HG02973 (cell line): ENCODE results near the gene RFXAP.
"Not testable (repeated sequence)": the region's sequence is repeated elsewhere in the genome, so short reads cannot be mapped to it uniquely, and the experiment has no call there.

ENCODE experiments used
- ATAC-seq: cut with Tn5 transposase; IDR thresholded peaks from one replicate; pipeline ENCODE4 v1.9.1; 2021; ENCODE audit warnings: moderate library complexity; ENCODE audit not compliant: unreplicated experiment

RFXAP gene, protein sequence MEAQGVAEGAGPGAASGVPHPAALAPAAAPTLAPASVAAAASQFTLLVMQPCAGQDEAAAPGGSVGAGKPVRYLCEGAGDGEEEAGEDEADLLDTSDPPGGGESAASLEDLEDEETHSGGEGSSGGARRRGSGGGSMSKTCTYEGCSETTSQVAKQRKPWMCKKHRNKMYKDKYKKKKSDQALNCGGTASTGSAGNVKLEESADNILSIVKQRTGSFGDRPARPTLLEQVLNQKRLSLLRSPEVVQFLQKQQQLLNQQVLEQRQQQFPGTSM

GRCh38 chr13:36818804-36819738, at the start of gene RFXAP:
Gene RFXAP, plus strand, starts transcription at chr13:36819222. Its CDS starts 136 bp downstream, at chr13:36819358.
- peak; percentile 85 for ATAC-seq

DNA sequence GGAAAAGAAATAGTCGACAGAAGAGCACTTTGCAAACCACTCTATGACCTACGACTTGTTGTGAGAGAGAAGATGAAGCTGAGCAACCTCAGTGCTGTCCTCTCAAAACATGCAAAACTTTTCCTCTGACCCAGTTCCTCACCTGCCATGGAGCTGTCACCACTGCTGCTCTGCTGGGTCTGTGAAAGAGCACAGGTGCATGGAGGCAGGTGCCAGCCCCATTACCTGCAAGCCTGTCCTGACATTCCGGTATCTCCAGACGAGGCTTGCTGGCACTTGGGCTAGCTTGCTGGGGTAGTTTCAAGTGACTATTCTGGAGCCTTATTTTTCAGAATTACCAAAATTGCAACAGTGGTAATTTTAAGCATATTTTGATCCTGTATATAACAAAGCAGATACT, 49.5 kb upstream of the RFXAP start:
- ATAC-seq, result no peak

- ATAC-seq, result no peak
Measured at GRCh38 chr13:36770741-36771140, 48.3 kb upstream of the RFXAP start.

- ATAC-seq, result no peak
Measured at GRCh38 chr13:36772853-36773252, 46.2 kb upstream of the RFXAP start.

- no peak for ATAC-seq
Measured at GRCh38 chr13:36774931-36775330, 44.1 kb upstream of the RFXAP start.

DNA sequence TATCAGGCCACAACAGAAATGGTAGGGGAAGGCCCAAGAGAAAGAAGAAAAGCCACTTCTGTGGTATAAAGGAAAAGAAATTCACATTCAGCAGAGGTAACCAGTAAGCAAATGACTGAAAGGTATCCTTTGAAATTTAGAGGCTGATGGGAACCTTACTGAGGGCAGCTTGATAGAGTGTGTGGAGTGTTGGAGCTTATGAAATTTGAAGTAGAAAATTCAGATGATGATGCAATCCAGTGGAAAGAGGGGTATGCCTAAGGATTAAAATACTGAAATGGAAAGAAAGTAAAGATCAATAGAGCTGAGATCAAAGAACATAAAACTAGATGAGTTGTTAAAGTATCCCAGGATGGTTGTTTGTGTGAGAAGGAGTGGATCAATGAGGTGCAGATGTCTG, 42.8 kb upstream of the RFXAP start:
- no peak for ATAC-seq

DNA sequence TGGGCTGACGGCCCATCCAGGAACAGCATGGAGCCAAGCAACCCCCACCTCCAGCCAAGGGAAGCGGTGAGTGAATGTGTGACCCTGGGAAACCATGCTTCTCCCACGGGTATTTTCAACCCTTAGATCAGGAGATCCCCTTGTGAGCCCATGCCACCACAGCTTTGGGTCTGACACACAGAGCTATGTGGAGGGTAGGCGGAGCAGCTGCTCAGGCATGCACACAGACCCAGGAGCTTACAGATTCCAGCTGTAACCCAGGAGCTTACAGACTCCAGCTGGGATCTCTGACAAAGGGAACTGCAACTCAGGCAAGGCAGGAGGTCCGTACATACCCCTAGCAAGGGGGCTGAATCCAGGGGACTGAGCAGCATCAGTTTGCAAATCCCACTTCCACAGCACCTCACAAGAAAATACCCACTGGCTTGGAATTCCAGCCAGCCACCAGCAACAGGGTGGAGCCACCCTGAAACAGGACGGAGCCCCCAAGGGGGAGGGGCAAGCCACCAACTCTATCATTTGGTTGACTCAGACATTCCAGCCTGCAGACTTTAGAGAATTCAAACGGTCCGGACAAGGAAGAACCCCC, 40.8 kb upstream of the RFXAP start:
- ATAC-seq, result no peak

DNA sequence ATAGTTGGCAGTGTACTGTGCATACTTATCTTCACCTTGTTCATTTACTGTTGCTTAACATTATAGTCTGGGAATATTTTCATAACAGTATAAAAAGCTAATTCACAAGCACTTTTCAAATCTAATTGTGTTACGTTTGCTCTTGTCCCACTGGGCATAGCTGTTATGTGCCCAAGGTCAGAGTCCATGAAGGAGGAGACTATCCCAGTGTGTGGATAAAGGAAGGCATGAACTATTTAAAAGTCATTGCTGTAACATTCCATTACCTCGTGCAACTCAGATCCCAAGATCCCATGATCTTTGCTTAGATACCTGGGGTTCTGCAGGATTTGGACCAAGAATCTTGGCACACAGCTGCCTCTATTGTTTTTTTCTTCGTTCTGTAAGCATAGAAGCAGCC, 35.1 kb upstream of the RFXAP start:
- no peak for ATAC-seq

GRCh38 chr13:36786175-36786574, 32.8 kb upstream of the RFXAP start:
- ATAC-seq, result not testable (repeated sequence)

DNA sequence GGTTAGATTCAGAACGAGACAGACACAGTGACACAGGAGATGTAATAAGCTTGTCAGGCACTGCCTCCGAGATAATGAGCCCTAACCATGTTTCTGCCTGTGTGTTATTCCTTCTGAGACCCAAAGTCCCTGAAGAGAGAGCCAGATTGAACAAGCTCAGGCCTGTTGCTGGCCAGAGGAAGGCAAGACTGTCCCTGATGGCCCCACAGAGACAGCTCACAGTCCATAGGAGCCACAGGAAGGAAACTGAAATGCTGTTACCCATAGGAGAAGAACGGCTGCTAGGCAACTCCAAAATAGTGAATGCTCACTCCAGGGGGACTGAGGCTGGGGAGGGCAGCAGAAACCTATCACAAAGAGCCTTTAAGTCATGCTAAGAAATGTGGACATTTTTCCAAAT, 31.8 kb upstream of the RFXAP start:
- no peak for ATAC-seq

- ATAC-seq, result no peak
Measured at GRCh38 chr13:36788276-36788675, 30.7 kb upstream of the RFXAP start.

- ATAC-seq, result no peak
Measured at GRCh38 chr13:36789061-36789460, 30.0 kb upstream of the RFXAP start.

DNA sequence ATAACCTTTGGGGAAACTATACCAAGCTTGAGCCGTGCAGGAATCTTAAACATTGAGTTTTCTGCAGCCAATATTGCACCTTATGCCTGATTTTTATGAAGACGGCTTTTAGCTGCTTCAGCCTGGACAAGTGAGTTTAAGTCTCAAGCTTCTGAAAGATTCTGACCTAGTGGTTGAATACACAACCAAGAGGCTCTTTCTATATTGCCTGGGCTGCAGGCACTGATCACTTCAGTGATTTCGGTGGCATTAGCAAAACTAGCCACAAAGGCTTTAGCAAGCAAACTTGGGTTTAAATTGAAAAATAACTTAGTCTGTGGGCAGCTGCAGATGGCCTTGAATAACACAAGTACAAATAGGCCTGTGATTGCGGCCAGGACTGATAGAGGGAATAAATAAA, 29.3 kb upstream of the RFXAP start:
- ATAC-seq, result no peak

- ATAC-seq, result no peak
Measured at GRCh38 chr13:36794706-36795105, 24.3 kb upstream of the RFXAP start.

DNA sequence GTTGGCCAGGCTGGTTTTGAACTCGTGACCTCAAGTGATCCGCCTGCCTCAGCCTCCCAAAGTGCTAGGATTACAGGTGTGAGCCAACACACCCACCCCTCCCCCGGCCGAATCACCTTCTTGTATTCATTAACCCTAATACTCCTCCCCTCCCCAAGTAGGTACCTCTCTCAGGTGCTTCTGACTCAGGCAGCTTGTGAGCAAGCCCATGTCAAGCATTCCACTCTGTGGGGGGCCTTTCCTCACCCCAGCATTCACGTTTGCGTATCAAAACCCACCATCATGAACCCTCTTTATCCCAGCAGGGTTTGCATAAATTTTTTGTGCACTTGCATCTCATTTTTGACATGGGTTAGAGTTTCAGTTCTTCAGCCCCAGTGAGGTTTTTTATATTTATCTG, 23.6 kb upstream of the RFXAP start:
- ATAC-seq, result no peak

DNA sequence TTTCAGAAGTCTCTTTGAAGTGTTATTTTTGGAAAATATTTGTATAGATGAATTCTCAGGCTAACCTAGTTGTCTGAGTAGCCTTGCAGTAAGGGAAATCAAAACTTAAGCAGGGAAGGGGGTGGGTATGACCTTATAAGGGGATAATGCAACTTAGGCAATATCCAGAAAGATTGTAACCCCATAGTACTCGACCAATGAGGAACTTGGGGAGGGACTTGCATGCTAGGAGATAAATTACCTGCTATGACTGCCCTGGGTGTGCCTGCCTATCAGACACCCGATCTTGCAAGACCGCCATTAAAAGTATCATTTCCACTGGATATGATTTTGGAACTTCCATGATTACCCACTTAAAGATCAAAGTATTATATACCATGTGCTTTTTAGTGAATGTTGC, 23.0 kb upstream of the RFXAP start:
- ATAC-seq, result no peak

GRCh38 chr13:36801035-36801434, 18.0 kb upstream of the RFXAP start:
- ATAC-seq, result no peak

DNA sequence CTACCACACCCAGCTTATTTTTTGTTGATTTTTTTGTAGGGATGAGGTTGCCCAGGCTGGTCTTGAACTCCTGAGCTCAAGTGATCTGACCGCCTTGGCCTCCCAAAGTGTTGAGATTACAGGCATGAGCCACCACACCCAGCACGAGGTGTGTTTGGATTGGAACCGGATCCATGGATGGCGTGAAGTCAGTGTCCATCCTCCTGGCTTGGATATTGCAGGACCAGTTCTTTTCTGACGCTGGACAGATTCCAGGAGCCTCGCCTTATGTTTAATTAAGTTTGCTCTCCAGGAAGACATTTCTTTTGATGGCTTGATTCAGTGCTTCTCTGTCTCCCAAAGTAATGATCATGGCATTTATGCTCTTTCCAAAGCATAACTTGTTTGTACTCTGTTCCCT, 14.4 kb upstream of the RFXAP start:
- no peak for ATAC-seq

GRCh38 chr13:36806102-36806501, 12.9 kb upstream of the RFXAP start:
- no peak for ATAC-seq

DNA sequence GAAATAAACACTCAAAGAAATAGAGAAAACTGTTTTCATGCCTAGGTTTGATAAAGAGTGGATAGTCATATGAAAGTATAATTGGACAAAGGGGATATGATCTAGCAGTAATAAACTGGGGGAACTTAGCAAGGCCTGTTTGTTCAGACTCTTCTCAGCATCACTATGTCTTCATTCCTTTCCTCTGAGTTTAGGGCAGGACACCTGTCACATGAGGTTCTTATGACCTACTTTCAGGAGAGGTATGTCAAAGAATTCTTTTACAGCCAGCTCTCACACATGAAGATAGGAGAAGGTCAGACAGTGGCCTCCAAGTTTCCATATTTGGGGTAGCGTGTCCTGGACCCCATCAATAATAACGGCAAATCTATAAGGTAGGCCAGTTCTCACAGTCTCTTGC, 11.4 kb upstream of the RFXAP start:
- ATAC-seq, result no peak

- no peak for ATAC-seq
Measured at GRCh38 chr13:36813225-36813624, 5.8 kb upstream of the RFXAP start.

DNA sequence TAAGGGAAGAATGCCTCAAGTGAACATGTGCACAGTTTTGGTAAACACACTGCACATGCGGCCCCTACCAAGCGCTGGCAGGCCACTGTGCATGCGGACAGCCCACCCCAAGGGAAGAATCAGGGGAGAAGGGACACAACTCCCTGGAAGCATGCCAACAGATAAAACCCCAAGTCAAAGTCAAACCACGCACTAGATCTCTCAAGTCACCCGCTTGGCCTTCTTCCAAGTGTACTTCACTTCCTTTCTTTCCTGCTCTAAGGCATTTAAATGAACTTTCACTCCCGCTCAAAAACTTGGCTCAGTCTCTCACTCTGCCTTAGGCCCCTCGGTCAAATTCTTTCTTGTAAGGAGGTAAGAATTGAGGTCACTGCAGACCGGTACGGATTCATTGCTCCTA, 4.6 kb upstream of the RFXAP start:
- no peak for ATAC-seq
